Hematopoietic multipotent progenitor cell treated with erythropoietin and hydrocortisone succinate and interleukin-3 and kit ligand, for 8 days (in vitro differentiated cells): ENCODE results near the gene TNXB.
"Not testable (repeated sequence)": the region's sequence is repeated elsewhere in the genome, so short reads cannot be mapped to it uniquely, and the experiment has no call there.

Experiments used
- DNase-seq: peaks from one replicate; pipeline ENCODE4 v3.0.0-alpha.2; 2015

TNXB gene

DNA sequence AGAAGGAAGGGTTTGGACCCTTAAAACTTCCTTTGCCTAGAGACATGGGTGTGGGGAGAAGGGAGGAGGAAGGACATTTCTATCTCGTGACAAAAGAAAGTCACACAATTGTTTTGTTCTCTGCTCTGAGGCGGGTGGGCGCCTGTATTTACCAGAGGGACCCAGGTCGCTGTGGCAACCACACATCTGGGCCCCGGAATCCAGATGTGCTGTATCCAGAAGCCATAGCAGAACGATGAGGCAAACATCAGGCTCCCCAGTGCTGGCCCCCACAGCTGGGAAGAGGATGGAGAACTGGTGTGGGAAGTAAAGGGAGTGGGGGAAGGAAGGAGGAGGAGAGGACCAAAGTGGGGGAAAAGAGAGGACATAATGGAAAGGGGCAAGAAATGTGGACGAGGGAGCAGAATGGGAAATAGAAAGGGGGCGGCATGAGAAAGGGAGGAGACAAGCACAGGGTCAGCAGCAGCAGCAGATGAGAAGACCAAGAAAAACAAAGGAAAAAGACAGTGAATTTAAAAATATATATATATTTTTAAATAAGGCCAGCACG, 3.4 kb upstream of the TNXB start:
- DNase-seq, result no peak

DNA sequence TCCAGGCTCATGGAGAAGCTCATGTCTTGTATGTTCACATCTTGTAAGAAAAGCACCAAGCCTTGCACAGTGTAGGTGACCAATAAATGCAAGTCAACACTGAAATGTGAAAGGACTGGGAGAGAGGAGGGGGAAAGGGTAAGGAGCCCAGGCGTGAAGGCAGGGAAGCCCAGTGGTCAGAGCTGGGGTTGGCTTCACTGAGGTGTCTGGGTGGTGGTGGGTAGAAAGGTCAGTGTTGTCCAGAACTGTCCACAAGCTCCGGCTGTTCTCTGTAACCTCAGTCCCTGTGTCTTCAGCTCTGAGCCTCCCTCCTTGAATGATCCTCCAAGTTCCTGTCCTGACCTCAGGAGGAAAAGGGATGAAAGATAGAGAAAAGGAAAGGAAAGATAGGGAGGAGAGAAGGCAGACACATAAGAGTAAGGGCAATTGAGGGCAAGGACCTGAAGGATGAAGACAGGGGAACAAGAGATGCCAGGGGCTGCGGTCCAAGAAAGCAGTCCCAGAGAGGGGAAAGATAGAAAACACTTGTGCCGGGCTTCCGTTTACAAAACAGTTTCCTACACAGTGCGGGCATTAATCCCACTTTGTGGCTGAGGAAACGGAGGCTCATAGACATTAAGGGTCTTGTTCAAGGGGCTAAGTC, 2.4 kb upstream of the TNXB start:
- no peak for DNase-seq

GRCh38 chr6:32110632-32111031, 1.5 kb upstream of the TNXB start:
- no peak for DNase-seq

DNA sequence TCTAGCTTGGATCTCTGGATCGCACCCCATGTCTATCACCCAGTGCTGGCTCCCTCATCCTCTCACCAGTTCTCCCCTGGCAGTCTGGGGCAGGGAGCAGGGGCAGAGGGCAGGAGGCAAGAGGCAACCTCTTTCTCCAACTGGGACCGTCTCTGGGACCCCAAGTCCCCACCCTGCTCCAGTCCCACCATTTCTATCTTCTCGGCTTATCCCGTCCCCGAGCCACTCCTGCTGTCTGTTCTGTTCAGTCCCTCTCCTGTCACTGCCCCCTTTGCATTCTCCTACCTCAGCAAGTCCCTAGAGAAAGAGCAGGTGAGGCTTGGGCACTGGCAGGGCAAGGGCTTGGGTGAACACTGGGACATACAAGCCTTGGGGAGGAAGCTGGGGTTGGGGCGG, 625 bp upstream of the TNXB start:
- DNase-seq, result no peak

DNA sequence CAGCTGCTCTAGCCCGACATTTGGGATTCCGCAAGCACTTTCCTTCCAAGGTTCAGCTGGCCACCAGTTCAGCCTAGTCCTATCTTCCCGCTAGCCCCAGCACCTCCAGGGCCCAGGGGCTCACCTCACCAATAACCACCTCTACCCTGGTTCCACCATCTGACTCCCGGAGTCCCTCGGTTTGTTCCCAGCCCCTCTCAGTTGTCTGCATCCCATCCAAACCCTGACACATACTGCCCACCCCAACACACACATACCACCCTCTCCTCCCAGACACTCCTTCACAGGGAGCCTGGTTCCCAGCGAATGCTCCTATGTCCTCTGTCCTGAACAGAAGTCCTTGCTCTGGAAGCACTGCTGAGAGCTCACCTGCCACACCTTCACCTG, 418 bp downstream of the TNXB start:
- DNase-seq, result no peak

GRCh38 chr6:32108094-32108627, 977 bp downstream of the TNXB start:
- DNase-seq, result peak; percentile 63

DNA sequence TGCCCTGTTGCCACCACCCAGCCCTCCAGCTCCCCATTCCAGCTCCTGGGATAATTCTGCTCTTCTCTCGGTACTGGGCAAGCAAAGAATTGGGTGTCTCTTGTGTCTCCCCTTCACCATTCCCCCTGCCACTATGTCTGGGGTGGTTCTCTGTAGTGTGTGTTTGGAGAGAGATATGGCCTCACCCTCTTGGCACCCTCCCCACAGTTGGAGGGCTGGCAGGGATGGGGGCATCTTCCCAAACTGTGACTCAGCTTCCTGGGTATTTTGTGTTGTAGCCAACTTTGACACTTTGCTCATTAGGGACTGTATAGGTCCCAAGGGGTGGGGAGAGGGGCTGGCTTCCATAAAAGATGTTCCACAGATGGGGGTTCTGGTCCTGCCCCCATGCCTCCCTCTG, 1.7 kb downstream of the TNXB start:
- DNase-seq, result peak; percentile 93

DNA sequence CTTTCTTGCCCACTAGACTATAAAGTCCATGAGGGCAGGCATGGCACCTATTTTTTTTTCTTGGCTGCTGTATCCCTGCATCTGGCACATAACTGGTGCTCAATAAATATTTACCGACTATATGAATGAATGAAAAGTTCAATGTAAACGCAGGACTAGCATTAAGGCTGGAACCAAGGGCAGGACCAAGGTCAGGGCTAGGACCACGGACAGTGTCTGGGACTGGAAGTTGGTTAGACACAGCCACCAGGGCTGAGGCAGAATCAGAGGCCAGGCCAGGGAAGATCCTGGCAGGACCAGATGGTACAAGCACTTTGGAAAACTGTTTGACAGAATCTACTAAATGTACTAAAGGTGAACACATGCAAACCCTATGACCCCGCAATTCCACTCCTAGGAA, 3.7 kb downstream of the TNXB start:
- peak; percentile 39 for DNase-seq

GRCh38 chr6:32102255-32102654, 6.9 kb downstream of the TNXB start:
- DNase-seq, result no peak

GRCh38 chr6:32100251-32100650, 8.9 kb downstream of the TNXB start:
- not testable (repeated sequence) for DNase-seq

DNA sequence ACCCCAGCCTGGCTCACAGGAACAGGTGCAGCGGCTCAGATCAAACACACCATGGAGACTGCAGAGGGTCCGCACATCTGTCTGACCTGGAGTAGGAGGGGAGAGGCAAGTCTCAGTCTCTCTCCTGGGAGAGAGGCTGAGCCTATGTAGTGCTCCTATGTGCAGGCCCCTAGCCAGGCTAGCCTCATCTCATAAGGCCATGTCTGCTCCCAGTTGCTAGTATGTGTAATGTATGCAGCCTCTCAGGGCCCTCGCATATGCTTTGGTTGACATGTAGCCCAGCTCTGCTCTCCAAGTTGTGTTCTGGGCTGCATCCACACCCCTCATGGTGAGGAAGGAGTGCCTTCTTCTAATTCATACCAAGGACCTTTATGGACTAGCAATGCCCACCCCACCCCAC, 11.8 kb downstream of the TNXB start:
- DNase-seq, result no peak

GRCh38 chr6:32096394-32097258, 12.5 kb downstream of the TNXB start:
- DNase-seq, result no peak

DNA sequence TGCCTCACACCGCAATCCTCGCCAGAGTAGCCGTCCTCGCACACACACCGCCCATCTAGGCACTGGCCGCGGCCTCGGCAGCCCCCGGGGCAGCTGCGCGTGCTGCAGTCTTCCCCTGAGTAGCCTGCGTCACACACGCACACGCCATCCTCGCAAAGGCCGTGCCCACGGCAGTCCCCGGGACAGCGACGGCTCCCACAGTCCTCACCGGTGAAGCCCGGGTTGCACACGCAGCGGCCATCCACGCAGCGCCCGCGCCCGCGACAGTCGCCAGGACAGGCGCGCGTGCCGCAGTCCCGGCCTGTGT, 13.1 kb downstream of the TNXB start:
- DNase-seq, result no peak

- DNase-seq, result no peak
Measured at GRCh38 chr6:32095338-32096086, 13.6 kb downstream of the TNXB start.

DNA sequence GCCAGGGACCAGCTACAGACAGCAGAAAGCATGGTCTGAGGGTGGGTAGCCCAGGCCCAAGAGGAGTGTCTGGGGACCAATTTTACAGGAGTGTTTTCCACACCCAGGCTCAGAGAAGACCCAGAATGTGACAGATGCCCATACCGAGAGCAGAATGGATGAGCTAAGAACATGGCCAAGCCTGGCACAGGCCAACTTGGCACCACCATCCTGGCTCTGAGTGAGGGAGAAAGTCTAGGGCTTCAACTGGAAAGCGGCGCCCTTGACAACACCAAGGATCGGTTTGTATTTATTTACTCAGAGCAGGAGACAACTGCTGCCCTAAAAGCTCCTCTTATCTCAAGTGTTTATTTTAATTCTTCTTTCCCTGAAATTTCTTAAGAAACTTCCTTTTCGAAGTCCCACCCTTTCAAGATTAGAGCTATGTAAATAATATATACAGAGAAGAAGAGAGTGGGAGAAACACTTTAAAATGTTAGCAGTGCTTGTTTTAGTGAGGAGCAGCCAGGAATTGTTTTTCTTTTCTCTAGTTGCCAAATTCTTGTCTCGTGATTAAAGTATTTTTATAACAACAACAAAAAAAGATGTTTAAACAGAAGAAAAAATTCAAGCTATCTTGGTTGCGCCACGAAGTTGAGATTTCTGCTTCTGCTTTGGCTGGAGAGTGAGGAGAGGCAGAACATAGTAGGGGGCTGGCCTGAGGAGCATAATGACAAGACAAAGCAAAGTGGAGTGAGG, 16.2 kb downstream of the TNXB start:
- DNase-seq, result no peak

DNA sequence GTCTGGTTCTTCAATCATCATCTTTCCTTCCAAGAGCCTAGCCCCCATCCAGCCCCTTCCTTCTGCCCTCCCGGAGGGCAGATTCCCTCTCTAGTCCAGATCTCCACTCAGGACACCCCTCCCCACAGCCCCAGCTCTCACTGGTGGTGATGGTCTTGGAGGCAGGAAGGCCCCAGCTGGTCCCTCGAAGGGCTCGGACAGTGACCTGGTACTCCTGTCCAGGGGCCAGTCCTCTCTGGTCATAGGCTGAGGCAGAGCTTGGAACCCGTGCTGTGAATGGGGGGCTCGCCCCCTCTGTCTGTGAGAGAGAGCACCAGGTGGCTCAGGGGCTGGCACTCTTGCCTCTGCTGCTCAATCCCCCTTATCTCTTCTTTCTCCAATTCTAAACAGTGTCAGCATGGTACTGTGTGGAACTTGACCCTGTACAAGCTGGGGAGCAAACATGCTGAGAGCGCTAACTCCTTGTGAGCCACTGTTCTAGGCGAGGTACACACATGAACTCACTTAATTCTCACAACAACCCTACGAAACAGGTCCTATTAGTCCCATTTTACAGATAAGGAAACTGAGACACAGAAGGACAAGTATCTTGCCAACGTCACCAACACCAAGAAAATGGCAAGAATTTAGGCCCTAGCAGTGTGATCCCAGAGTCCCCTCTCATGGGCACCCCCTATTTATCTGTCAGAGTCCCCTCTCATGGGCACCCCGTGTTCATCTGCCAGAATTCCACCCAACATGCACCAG, 19.9 kb downstream of the TNXB start:
- no peak for DNase-seq

GRCh38 chr6:32088487-32089049, 20.6 kb downstream of the TNXB start:
- no peak for DNase-seq

DNA sequence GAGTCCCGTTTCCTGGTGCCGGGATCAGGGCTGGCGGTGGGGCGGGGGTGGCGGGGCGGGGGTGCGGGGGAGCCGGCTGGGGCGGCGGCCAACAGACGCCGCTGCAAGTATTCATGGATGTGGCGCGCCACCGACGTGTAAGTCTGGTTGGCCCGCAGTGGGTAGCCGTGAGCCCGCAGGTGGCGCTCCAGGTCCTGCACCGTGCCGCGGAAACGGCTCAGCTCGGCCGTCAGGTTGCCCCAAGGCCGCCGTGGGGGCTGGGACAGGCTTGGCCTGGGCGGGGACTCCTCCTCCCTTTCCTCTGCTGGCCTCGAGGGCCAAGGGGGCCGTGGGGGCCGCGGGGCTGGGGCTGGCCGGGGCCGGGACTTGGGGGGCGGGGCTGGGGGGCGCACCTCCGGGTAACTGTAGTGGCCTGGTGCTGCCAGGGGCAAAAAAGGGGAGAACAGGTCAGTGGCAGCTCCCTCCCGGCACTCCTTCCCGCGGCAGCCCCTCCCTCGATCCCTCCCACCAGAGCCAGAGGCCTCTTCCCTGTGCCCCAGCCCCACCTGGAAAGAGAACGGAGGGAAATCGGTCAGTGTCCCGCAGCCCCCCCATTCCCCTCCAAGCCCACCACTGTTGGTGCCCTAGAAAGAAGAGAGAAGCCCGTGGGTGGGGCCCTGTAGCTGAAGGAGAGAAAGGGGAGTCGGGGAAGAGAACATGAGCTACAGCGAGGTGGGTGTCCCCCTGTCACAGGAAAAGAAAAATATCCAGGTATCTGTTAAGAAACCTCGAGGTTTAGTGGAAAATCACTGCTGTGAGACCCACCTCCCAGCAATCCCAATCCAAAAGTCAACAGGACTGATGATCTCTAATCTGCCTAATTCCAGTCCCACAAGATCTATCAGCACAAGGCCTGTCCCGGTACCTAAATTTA, 21.3 kb downstream of the TNXB start:
- peak; percentile 86 for DNase-seq

GRCh38 chr6:32086661-32087573, 22.2 kb downstream of the TNXB start:
- no peak for DNase-seq
